Measurements from ENCODE around the gene HECW1. TPM values are rescaled to one million over a fixed set of nuclear protein-coding genes. Genes with fewer than 3 reads are reported as not detected.

The HECW1 gene
- total and polyA plus RNA-seq, 2 of the 8 experiments (the other 6 are each of a cell fraction or from before 2014, with no cell fraction given): 2.9 to 12.7 TPM

- WGBS, 2 experiments (ENCODE audit: extremely low coverage in 1 of 2, insufficient coverage in 1 of 2, insufficient read length in 1 of 2, insufficient replicate concordance in 2 of 2, low coverage in 1 of 2, low lambda C conversion rate in 2 of 2, missing lambda C conversion rate in 1 of 2): 97% methylated on average over 2 of the region's 2 CpGs; no CpG with 5 or more reads in 1 of the 2 experiments
- H4K8ac ChIP-seq (ENCODE audit: extremely low read depth, insufficient read depth, low read length): no peak overlapping the region
- H3K4me2 ChIP-seq (ENCODE audit: insufficient read depth in 1 of 2, low read depth in 2 of 2, low read length in 2 of 2): no peak overlapping the region
- no peak overlapping the region for H2AK5ac ChIP-seq (ENCODE audit: low read depth, low read length)
- H3K9ac ChIP-seq (replicated peaks in 1 of 4; ENCODE audit: extremely low read depth in 1 of 4, low read depth in 3 of 4, low read length in 3 of 4): no peak overlapping the region
- H3K56ac ChIP-seq (replicated peaks; ENCODE audit: insufficient read length, low read depth, low read length): no peak overlapping the region
- POLR2A ChIA-PET (ENCODE audit: partially characterized antibody): no interaction called here
- no peaks in the 10 kb centered on the region for H3K36me3 ChIP-seq (ENCODE audit: control insufficient read depth in 2 of 4, insufficient read depth in 4 of 4, low read length in 3 of 4)
- no peak overlapping the region for H3K23ac ChIP-seq (ENCODE audit: insufficient read length)
- no peak overlapping the region for H4K91ac ChIP-seq (replicated peaks; ENCODE audit: insufficient read length, low read length)
- H2BK20ac ChIP-seq (ENCODE audit: low read length): no peak overlapping the region
- H3K79me1 ChIP-seq (ENCODE audit: low read depth, low read length): no peaks in the 10 kb centered on the region
- no peaks in the 10 kb centered on the region for H3K79me2 ChIP-seq (ENCODE audit: control insufficient read depth in 1 of 2, insufficient read depth in 2 of 2, low read length in 2 of 2)
- DNase-seq (ENCODE audit: low read depth in 1 of 2, low spot score in 2 of 2) (no peak), FAIRE-seq (no peak)
- H3K23me2 ChIP-seq (ENCODE audit: low read depth, low read length): no peaks in the 10 kb centered on the region
- CTCF ChIA-PET (ENCODE audit: partially characterized antibody): no interaction called here
- no peak overlapping the region for H2BK5ac ChIP-seq (ENCODE audit: low read depth, low read length)
- H2BK15ac ChIP-seq (ENCODE audit: low read length): no peak overlapping the region
- H3K9me3 ChIP-seq (ENCODE audit: insufficient read depth in 2 of 2, low read depth in 1 of 2, low read length in 1 of 2): no peaks in the 10 kb centered on the region
- H3K14ac ChIP-seq (ENCODE audit: insufficient read length): no peak overlapping the region
- H2BK120ac ChIP-seq (replicated peaks; ENCODE audit: low read depth, low read length): no peak overlapping the region
- H3K4ac ChIP-seq (replicated peaks; ENCODE audit: insufficient read length, low read depth, low read length): no peak overlapping the region
- H3K4me3 ChIP-seq (ENCODE audit: extremely low read depth in 1 of 4, insufficient read depth in 2 of 4, low read depth in 3 of 4, low read length in 4 of 4): no peak overlapping the region
- H3K27ac ChIP-seq (ENCODE audit: low read depth, low read length): no peak overlapping the region
- H4K5ac ChIP-seq (ENCODE audit: insufficient read length, low read depth, low read length): no peak overlapping the region
- no peak overlapping the region for H2AFZ ChIP-seq (ENCODE audit: low read length)
- H3K27me3 ChIP-seq (replicated peaks in 1 of 4; ENCODE audit: control insufficient read depth in 3 of 4, extremely low read depth in 1 of 4, insufficient read depth in 3 of 4, low read length in 3 of 4): no peaks in the 10 kb centered on the region
- no peaks in the 10 kb centered on the region for H4K20me1 ChIP-seq (replicated peaks in 1 of 2; ENCODE audit: control insufficient read depth in 1 of 2, insufficient read depth in 2 of 2, low read length in 2 of 2)
- no peak overlapping the region for H2BK12ac ChIP-seq (ENCODE audit: low read depth, low read length)
- TF ChIP-seq POU5F1 (IDR thresholded peaks at IDR 0.05; ENCODE audit: low read depth, low read length) (no peak), TAF7 (optimal IDR thresholded peaks at IDR 0.05; ENCODE audit: borderline replicate concordance, low read depth, low read length) (no peak), BCL11A (IDR thresholded peaks at IDR 0.05; ENCODE audit: low read depth in 2 of 2, low read length in 2 of 2) (no peak), EP300 (IDR thresholded peaks at IDR 0.05; ENCODE audit: borderline replicate concordance in 1 of 2, low read depth in 2 of 2, low read length in 2 of 2) (no peak), SIN3A (conservative IDR thresholded peaks at IDR 0.05 in 1 of 2, IDR thresholded peaks at IDR 0.05 in 1 of 2; ENCODE audit: low read depth in 1 of 2, low read length in 2 of 2) (no peak), YY1 (IDR thresholded peaks at IDR 0.05; ENCODE audit: low read depth, low read length) (no peak), NRF1 (IDR thresholded peaks at IDR 0.05; ENCODE audit: low read depth, low read length) (no peak), HDAC2 (IDR thresholded peaks at IDR 0.05; ENCODE audit: borderline replicate concordance in 1 of 2, low read depth in 2 of 2, low read length in 2 of 2) (no peak), SUZ12 (IDR thresholded peaks at IDR 0.05; ENCODE audit: low read length) (no peak), TCF12 (IDR thresholded peaks at IDR 0.05; ENCODE audit: low read depth, low read length) (no peak), SP2 (IDR thresholded peaks at IDR 0.05; ENCODE audit: low read length) (no peak)
- H3K18ac ChIP-seq (ENCODE audit: extremely low read depth, low read length): no peak overlapping the region
- no peaks in the 10 kb centered on the region for H3K4me1 ChIP-seq (replicated peaks in 1 of 4; ENCODE audit: control insufficient read depth in 3 of 4, insufficient read depth in 4 of 4, low read length in 3 of 4)
Observed at GRCh38 chr7:43496596-43496995, 384.1 kb downstream of the HECW1 start.

Data from H1 (cell line).